Stimulated activated CD4-positive, alpha-beta T cell treated with anti-CD3 and anti-CD28 coated beads, Interleukin-1b, Interleukin-23, amount 100 ng/mL, for 4 hours (primary cell): ENCODE results near the gene XPNPEP3.
"Not testable (repeated sequence)": the region's sequence is repeated elsewhere in the genome, so short reads cannot be mapped to it uniquely, and the experiment has no call there.

Source experiments
- DNase-seq, 2 donors: peaks; one replicate each; pipeline ENCODE4 v3.0.0-alpha.2; 2020; ENCODE audit warnings: low read depth in 2 of 2

The XPNPEP3 gene

GRCh38 chr22:40857309-40857855 lies 434 bp downstream of the XPNPEP3 start:
- no peak for DNase-seq

GRCh38 chr22:40862013-40862412 lies 5.1 kb downstream of the XPNPEP3 start, which contains the start of gene DNAJB7:
Gene DNAJB7 (minus strand): TSS chr22:40862113. CDS start chr22:40861994, 119 bp downstream.
- DNase-seq, result no peak

- no peak for DNase-seq
Observed at GRCh38 chr22:40862537-40862936, 5.6 kb downstream of the XPNPEP3 start.

- DNase-seq, result no peak
Observed at GRCh38 chr22:40867109-40867508, 10.2 kb downstream of the XPNPEP3 start.

GRCh38 chr22:40868379-40868778 lies 11.4 kb downstream of the XPNPEP3 start:
- not testable (repeated sequence) for DNase-seq

- DNase-seq, result no peak
Observed at GRCh38 chr22:40874016-40874415, 17.1 kb downstream of the XPNPEP3 start.

- DNase-seq, result no peak
Observed at GRCh38 chr22:40875111-40875510, 18.2 kb downstream of the XPNPEP3 start.

- DNase-seq, result no peak
Observed at GRCh38 chr22:40876907-40877306, 20.0 kb downstream of the XPNPEP3 start.

GRCh38 chr22:40877488-40877887 lies 20.5 kb downstream of the XPNPEP3 start:
- no peak for DNase-seq

- DNase-seq, result no peak
Observed at GRCh38 chr22:40878922-40879321, 22.0 kb downstream of the XPNPEP3 start.

- DNase-seq, result no peak
Observed at GRCh38 chr22:40889116-40889515, 32.2 kb downstream of the XPNPEP3 start.

- DNase-seq, result no peak
Observed at GRCh38 chr22:40890881-40891280, 33.9 kb downstream of the XPNPEP3 start.

- DNase-seq, result no peak
Observed at GRCh38 chr22:40894417-40894816, 37.5 kb downstream of the XPNPEP3 start.

- peak in 1 of 2 donors; percentile 8 for DNase-seq
Observed at GRCh38 chr22:40898850-40899357, 42.0 kb downstream of the XPNPEP3 start.

- DNase-seq, result no peak
Observed at GRCh38 chr22:40904101-40904500, 47.2 kb downstream of the XPNPEP3 start.

- DNase-seq, result no peak
Observed at GRCh38 chr22:40908895-40909294, 51.9 kb downstream of the XPNPEP3 start.

GRCh38 chr22:40911772-40912171 lies 54.8 kb downstream of the XPNPEP3 start:
- DNase-seq, result no peak

- DNase-seq, result not testable (repeated sequence)
Observed at GRCh38 chr22:40912987-40913386, 56.0 kb downstream of the XPNPEP3 start.

GRCh38 chr22:40919446-40919845 lies 62.5 kb downstream of the XPNPEP3 start:
- DNase-seq, result no peak

GRCh38 chr22:40920526-40920925 lies 63.6 kb downstream of the XPNPEP3 start:
- no peak for DNase-seq

GRCh38 chr22:40922484-40923303 lies 65.7 kb downstream of the XPNPEP3 start:
- DNase-seq, result peak in 1 of 2 donors; percentile 22

- no peak for DNase-seq
Observed at GRCh38 chr22:40928657-40929056, 71.7 kb downstream of the XPNPEP3 start.

GRCh38 chr22:40932396-40932795 lies 75.4 kb downstream of the XPNPEP3 start:
- no peak for DNase-seq
